ENCODE measurements around the gene FUT8. TPM values are rescaled to one million over a fixed set of nuclear protein-coding genes. Genes with fewer than 3 reads are reported as not detected.

FUT8 gene
- total and polyA plus RNA-seq, 2 of the 8 experiments (the other 6 are each of a cell fraction or from before 2014, with no cell fraction given), result 10.5 to 25.1 TPM

DNA sequence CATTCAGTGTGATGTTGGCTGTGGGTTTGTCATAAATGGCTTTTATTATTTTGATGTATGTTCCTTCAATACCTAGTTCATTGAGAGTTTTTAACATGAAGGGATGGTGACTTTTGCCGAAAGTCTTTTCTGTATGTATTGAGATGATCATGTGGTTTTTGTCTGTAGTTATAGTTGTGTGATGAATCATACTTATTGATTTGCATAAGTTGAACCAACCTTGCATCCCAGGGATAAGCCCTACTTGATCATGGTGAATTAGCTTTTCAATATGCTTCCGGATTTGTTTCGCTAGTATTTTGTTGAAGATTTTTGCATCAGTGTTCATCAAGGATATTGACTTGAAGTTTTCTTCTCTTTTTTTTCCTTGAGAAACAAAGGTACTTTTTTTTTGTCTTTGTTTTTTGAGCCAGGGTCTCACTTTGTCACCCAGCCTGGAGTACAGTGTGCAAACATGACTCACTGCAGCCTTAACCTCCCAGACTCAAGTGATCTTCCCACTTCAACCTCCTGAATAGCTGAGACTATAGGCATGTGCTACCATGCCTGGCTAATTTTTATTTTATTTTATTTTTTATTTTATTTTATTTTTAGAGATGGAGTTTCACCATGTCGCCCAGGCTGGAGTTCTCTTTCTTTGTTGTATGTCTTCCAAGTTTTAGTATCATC lies 121.3 kb downstream of the FUT8 start:
- H3K27me3 ChIP-seq (replicated peaks in 1 of 4; ENCODE audit: control insufficient read depth in 3 of 4, extremely low read depth in 1 of 4, insufficient read depth in 3 of 4, low read length in 3 of 4), result no peaks in the 10 kb centered on the region
- no peak overlapping the region for H3K9ac ChIP-seq (replicated peaks in 1 of 4; ENCODE audit: extremely low read depth in 1 of 4, low read depth in 3 of 4, low read length in 3 of 4)
- H3K23me2 ChIP-seq (ENCODE audit: low read depth, low read length), result no peaks in the 10 kb centered on the region
- H2BK15ac ChIP-seq (ENCODE audit: low read length), result no peak overlapping the region
- H3K23ac ChIP-seq (ENCODE audit: insufficient read length), result no peak overlapping the region
- no peak overlapping the region for H4K91ac ChIP-seq (replicated peaks; ENCODE audit: insufficient read length, low read length)
- no peak overlapping the region for H2BK5ac ChIP-seq (ENCODE audit: low read depth, low read length)
- no peaks in the 10 kb centered on the region for H3K36me3 ChIP-seq (ENCODE audit: control insufficient read depth in 2 of 4, insufficient read depth in 4 of 4, low read length in 3 of 4)
- H3K56ac ChIP-seq (replicated peaks; ENCODE audit: insufficient read length, low read depth, low read length), result no peak overlapping the region
- no peak overlapping the region for H3K4ac ChIP-seq (replicated peaks; ENCODE audit: insufficient read length, low read depth, low read length)
- no peaks in the 10 kb centered on the region for H4K20me1 ChIP-seq (replicated peaks in 1 of 2; ENCODE audit: control insufficient read depth in 1 of 2, insufficient read depth in 2 of 2, low read length in 2 of 2)
- FAIRE-seq (no peak), DNase-seq (ENCODE audit: low read depth in 1 of 2, low spot score in 2 of 2) (no peak)
- CTCF ChIA-PET (ENCODE audit: partially characterized antibody), result interaction anchor here (0.9 kb wide), 1 partner anchor 164 kb away, joined by 5 read pairs; no protein-coding TSS in a partner anchor
- no peak overlapping the region for H3K14ac ChIP-seq (ENCODE audit: insufficient read length)
- no peaks in the 10 kb centered on the region for H3K9me3 ChIP-seq (ENCODE audit: insufficient read depth in 2 of 2, low read depth in 1 of 2, low read length in 1 of 2)
- no peaks in the 10 kb centered on the region for H3K79me1 ChIP-seq (ENCODE audit: low read depth, low read length)
- no peak overlapping the region for H3K4me2 ChIP-seq (ENCODE audit: insufficient read depth in 1 of 2, low read depth in 2 of 2, low read length in 2 of 2)
- POLR2A ChIA-PET (ENCODE audit: partially characterized antibody), result no interaction called here
- H2AK5ac ChIP-seq (ENCODE audit: low read depth, low read length), result no peak overlapping the region
- H3K27ac ChIP-seq (ENCODE audit: low read depth, low read length), result no peak overlapping the region
- H4K8ac ChIP-seq (ENCODE audit: extremely low read depth, insufficient read depth, low read length), result no peak overlapping the region
- no peak overlapping the region for H4K5ac ChIP-seq (ENCODE audit: insufficient read length, low read depth, low read length)
- no peak overlapping the region for H2BK12ac ChIP-seq (ENCODE audit: low read depth, low read length)
- no peak overlapping the region for H2BK120ac ChIP-seq (replicated peaks; ENCODE audit: low read depth, low read length)
- no peaks in the 10 kb centered on the region for H3K4me1 ChIP-seq (replicated peaks in 1 of 4; ENCODE audit: control insufficient read depth in 3 of 4, insufficient read depth in 4 of 4, low read length in 3 of 4)
- 93% methylated on average over 4 of the region's 4 CpGs; no CpG with 5 or more reads in 1 of the 2 experiments for WGBS, 2 experiments (ENCODE audit: extremely low coverage in 1 of 2, insufficient coverage in 1 of 2, insufficient read length in 1 of 2, insufficient replicate concordance in 2 of 2, low coverage in 1 of 2, low lambda C conversion rate in 2 of 2, missing lambda C conversion rate in 1 of 2)
- H2AFZ ChIP-seq (ENCODE audit: low read length), result no peak overlapping the region
- no peak overlapping the region for H2BK20ac ChIP-seq (ENCODE audit: low read length)
- H3K4me3 ChIP-seq (ENCODE audit: extremely low read depth in 1 of 4, insufficient read depth in 2 of 4, low read depth in 3 of 4, low read length in 4 of 4), result no peak overlapping the region
- H3K18ac ChIP-seq (ENCODE audit: extremely low read depth, low read length), result no peak overlapping the region
- H3K79me2 ChIP-seq (ENCODE audit: control insufficient read depth in 1 of 2, insufficient read depth in 2 of 2, low read length in 2 of 2), result 0 out of 4 replicates have a peak, but pooled peaks cover 0 to 3% of the 10 kb centered on the region in 2 experiments
- no peak for TF ChIP-seq GABPA (IDR thresholded peaks at IDR 0.05; ENCODE audit: borderline replicate concordance, insufficient read depth, low read length)
- no peak for TF ChIP-seq BCL11A (IDR thresholded peaks at IDR 0.05; ENCODE audit: low read depth in 2 of 2, low read length in 2 of 2)
- no peak for TF ChIP-seq FOSL1 (IDR thresholded peaks at IDR 0.05; ENCODE audit: insufficient read depth, low read depth, low read length)
- TF ChIP-seq TAF1 (IDR thresholded peaks at IDR 0.05; ENCODE audit: low read depth, low read length), result no peak
- TF ChIP-seq EGR1 (IDR thresholded peaks at IDR 0.05; ENCODE audit: borderline replicate concordance, low read depth, low read length), result no peak
- no peak for TF ChIP-seq SRF (IDR thresholded peaks at IDR 0.05; ENCODE audit: low read depth, low read length)
- TF ChIP-seq MAX (IDR thresholded peaks at IDR 0.05), result no peak
- TF ChIP-seq RXRA (IDR thresholded peaks at IDR 0.05; ENCODE audit: insufficient read depth, low read depth, low read length), result no peak
- TF ChIP-seq, protein P1, sequence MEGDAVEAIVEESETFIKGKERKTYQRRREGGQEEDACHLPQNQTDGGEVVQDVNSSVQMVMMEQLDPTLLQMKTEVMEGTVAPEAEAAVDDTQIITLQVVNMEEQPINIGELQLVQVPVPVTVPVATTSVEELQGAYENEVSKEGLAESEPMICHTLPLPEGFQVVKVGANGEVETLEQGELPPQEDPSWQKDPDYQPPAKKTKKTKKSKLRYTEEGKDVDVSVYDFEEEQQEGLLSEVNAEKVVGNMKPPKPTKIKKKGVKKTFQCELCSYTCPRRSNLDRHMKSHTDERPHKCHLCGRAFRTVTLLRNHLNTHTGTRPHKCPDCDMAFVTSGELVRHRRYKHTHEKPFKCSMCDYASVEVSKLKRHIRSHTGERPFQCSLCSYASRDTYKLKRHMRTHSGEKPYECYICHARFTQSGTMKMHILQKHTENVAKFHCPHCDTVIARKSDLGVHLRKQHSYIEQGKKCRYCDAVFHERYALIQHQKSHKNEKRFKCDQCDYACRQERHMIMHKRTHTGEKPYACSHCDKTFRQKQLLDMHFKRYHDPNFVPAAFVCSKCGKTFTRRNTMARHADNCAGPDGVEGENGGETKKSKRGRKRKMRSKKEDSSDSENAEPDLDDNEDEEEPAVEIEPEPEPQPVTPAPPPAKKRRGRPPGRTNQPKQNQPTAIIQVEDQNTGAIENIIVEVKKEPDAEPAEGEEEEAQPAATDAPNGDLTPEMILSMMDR (IDR thresholded peaks at IDR 0.05; ENCODE audit: control extremely low read depth in 1 of 3, insufficient read depth in 1 of 3, low read depth in 1 of 3, low read length in 3 of 3), result no peak
- TF ChIP-seq POLR2A (IDR thresholded peaks at IDR 0.05; ENCODE audit: control extremely low read depth in 1 of 2, low read depth in 2 of 2, low read length in 2 of 2), result no peak

Data from H1 (cell line).